HEK293 (cell line): Measurements from ENCODE around the gene TRIM26.
A peak's percentile ranks its signal among the peaks of the same experiment; 100 is the strongest.

Experiments
- BCL11A ChIP-seq: fragments of 450-650 bp; formaldehyde crosslinking; IDR thresholded peaks from 2 replicates; pipeline ENCODE4 v1.5.1; 2016; ENCODE audit warnings: low read depth, missing biosample characterization, missing genetic modification characterization
- BCL11B ChIP-seq: fragments of 450-650 bp; formaldehyde crosslinking; IDR thresholded peaks from 2 replicates; pipeline ENCODE4 v1.5.1; 2016; ENCODE audit warnings: low read depth, missing biosample characterization, missing genetic modification characterization
- BCL6B ChIP-seq: fragments of 450-650 bp; formaldehyde crosslinking; IDR thresholded peaks from 2 replicates; pipeline ENCODE4 v1.5.1; 2017; ENCODE audit warnings: missing biosample characterization, missing genetic modification characterization
- FEZF1 ChIP-seq: fragments of 450-650 bp; formaldehyde crosslinking; IDR thresholded peaks from 2 replicates; pipeline ENCODE4 v1.5.1; 2016; ENCODE audit warnings: missing biosample characterization, missing genetic modification characterization
- GFI1B ChIP-seq: fragments of 450-650 bp; formaldehyde crosslinking; IDR thresholded peaks from 2 replicates; pipeline ENCODE4 v1.5.1; 2016; ENCODE audit warnings: missing biosample characterization, missing genetic modification characterization
- MEIS1 ChIP-seq: sonication (generic); formaldehyde crosslinking; IDR thresholded peaks from 2 replicates; pipeline ENCODE4 v1.8.1; 2022; ENCODE audit warnings: missing genetic modification reagents, mild to moderate bottlenecking, borderline replicate concordance
- PBX3 ChIP-seq: sonication (generic); formaldehyde crosslinking; IDR thresholded peaks from 2 replicates; pipeline ENCODE4 v1.8.1; 2022; ENCODE audit warnings: mild to moderate bottlenecking, moderate library complexity, missing genetic modification reagents
- RBAK ChIP-seq: fragments of 450-650 bp; formaldehyde crosslinking; IDR thresholded peaks from 2 replicates; pipeline ENCODE4 v1.5.1; 2016; ENCODE audit warnings: missing biosample characterization, missing genetic modification characterization
- REST ChIP-seq: fragments of 450-650 bp; formaldehyde crosslinking; IDR thresholded peaks from 2 replicates; pipeline ENCODE4 v1.5.1; 2016; ENCODE audit warnings: missing biosample characterization, missing genetic modification characterization
- SCRT1 ChIP-seq: fragments of 450-650 bp; formaldehyde crosslinking; IDR thresholded peaks from 2 replicates; pipeline ENCODE4 v1.5.1; 2016; ENCODE audit warnings: missing biosample characterization, missing genetic modification characterization, borderline replicate concordance
- ZBTB48 ChIP-seq: fragments of 450-650 bp; formaldehyde crosslinking; IDR thresholded peaks from 2 replicates; pipeline ENCODE4 v1.5.1; 2016; ENCODE audit warnings: missing biosample characterization, missing genetic modification characterization
- ZNF157 ChIP-seq: fragments of 450-650 bp; formaldehyde crosslinking; IDR thresholded peaks from 2 replicates; pipeline ENCODE4 v1.5.1; 2016; ENCODE audit warnings: missing biosample characterization, missing genetic modification characterization
- ZNF23 ChIP-seq: fragments of 450-650 bp; formaldehyde crosslinking; IDR thresholded peaks from 2 replicates; pipeline ENCODE4 v1.5.1; 2016; ENCODE audit warnings: missing biosample characterization, missing genetic modification characterization, borderline replicate concordance
- ZNF239 ChIP-seq: fragments of 450-650 bp; formaldehyde crosslinking; IDR thresholded peaks from 2 replicates; pipeline ENCODE4 v1.5.1; 2016; ENCODE audit warnings: missing biosample characterization, missing genetic modification characterization
- ZNF248 ChIP-seq: fragments of 450-650 bp; formaldehyde crosslinking; IDR thresholded peaks from 2 replicates; pipeline ENCODE4 v1.5.1; 2017; ENCODE audit warnings: missing biosample characterization, missing genetic modification characterization
- ZNF366 ChIP-seq: fragments of 450-650 bp; formaldehyde crosslinking; conservative IDR thresholded peaks from 2 replicates; pipeline ENCODE4 v1.5.1; 2016; ENCODE audit warnings: missing biosample characterization, missing genetic modification characterization
- ZNF426 ChIP-seq: fragments of 450-650 bp; formaldehyde crosslinking; IDR thresholded peaks from 2 replicates; pipeline ENCODE4 v1.5.1; 2017; ENCODE audit warnings: missing biosample characterization, missing genetic modification characterization, mild to moderate bottlenecking, inconsistent platforms, moderate library complexity
- ZNF529 ChIP-seq: fragments of 450-650 bp; formaldehyde crosslinking; IDR thresholded peaks from 2 replicates; pipeline ENCODE4 v1.5.1; 2017; ENCODE audit warnings: missing genetic modification characterization, missing biosample characterization; ENCODE audit not compliant: insufficient replicate concordance
- ZNF544 ChIP-seq: fragments of 450-650 bp; formaldehyde crosslinking; IDR thresholded peaks from 2 replicates; pipeline ENCODE4 v1.5.0; 2017; ENCODE audit warnings: missing biosample characterization, missing genetic modification characterization
- ZNF624 ChIP-seq: fragments of 450-650 bp; formaldehyde crosslinking; IDR thresholded peaks from 2 replicates; pipeline ENCODE4 v1.5.1; 2017; ENCODE audit warnings: missing biosample characterization, missing genetic modification characterization
- ZNF664 ChIP-seq: fragments of 450-650 bp; formaldehyde crosslinking; IDR thresholded peaks from 2 replicates; pipeline ENCODE4 v1.5.1; 2016; ENCODE audit warnings: missing biosample characterization, missing genetic modification characterization
- ZNF785 ChIP-seq: fragments of 450-650 bp; formaldehyde crosslinking; IDR thresholded peaks from 2 replicates; pipeline ENCODE4 v1.5.1; 2016; ENCODE audit warnings: missing biosample characterization, missing genetic modification characterization
- ZNF830 ChIP-seq: fragments of 450-650 bp; IDR thresholded peaks from 2 replicates; pipeline ENCODE4 v1.5.0; 2018; ENCODE audit warnings: missing biosample characterization, missing genetic modification characterization, low read depth, mild to moderate bottlenecking, moderate library complexity
- ZSCAN5A ChIP-seq: fragments of 450-650 bp; formaldehyde crosslinking; IDR thresholded peaks from 2 replicates; pipeline ENCODE4 v1.5.1; 2016; ENCODE audit warnings: missing biosample characterization, missing genetic modification characterization
- TF ChIP-seq, protein P1 (sequence below): fragments of 450-650 bp; formaldehyde crosslinking; IDR thresholded peaks from 2 replicates; pipeline ENCODE4 v1.5.1; 2016; ENCODE audit warnings: missing biosample characterization, missing genetic modification characterization
- TF ChIP-seq, protein P2 (sequence below): fragments of 450-650 bp; formaldehyde crosslinking; IDR thresholded peaks from 2 replicates; pipeline ENCODE4 v1.5.1; 2016; ENCODE audit warnings: missing biosample characterization, missing genetic modification characterization
- TF ChIP-seq, protein P3 (sequence below): fragments of 450-650 bp; formaldehyde crosslinking; IDR thresholded peaks from 2 replicates; pipeline ENCODE4 v1.5.1; 2016; ENCODE audit warnings: missing biosample characterization, missing genetic modification characterization

The TRIM26 gene

GRCh38 chr6:30212865-30213666, at the start of gene TRIM26 (continued):
- TF ChIP-seq ZNF544 (tag by site-specific recombination) (no peak), ZNF664 (tag by site-specific recombination) (no peak), MEIS1 (CRISPR knock-in tag) (no peak), ZNF624 (tag by site-specific recombination) (no peak), BCL11A (tag by site-specific recombination) (no peak), ZNF157 (no peak), ZNF426 (tag by site-specific recombination) (no peak), ZNF248 (tag by site-specific recombination) (no peak), BCL11B (tag by site-specific recombination) (peak; percentile 52; the same call in 1 of the 2 replicates), FEZF1 (no peak), ZNF785 (no peak), BCL6B (tag by site-specific recombination) (no peak), GFI1B (tag by site-specific recombination) (peak; percentile 79), SCRT1 (no peak; the same call in 1 of the 2 replicates), REST (tag by site-specific recombination) (no peak), PBX3 (CRISPR knock-in tag) (peak; percentile 90), ZBTB48 (tag by site-specific recombination) (peak; percentile 52), ZSCAN5A (no peak), ZNF366 (tag by site-specific recombination) (peak; percentile 66), ZNF529 (tag by site-specific recombination) (no peak), ZNF23 (no peak), ZNF830 (no peak), ZNF239 (tag by site-specific recombination) (no peak), RBAK (tag by site-specific recombination) (no peak)
- TF ChIP-seq, protein P1, sequence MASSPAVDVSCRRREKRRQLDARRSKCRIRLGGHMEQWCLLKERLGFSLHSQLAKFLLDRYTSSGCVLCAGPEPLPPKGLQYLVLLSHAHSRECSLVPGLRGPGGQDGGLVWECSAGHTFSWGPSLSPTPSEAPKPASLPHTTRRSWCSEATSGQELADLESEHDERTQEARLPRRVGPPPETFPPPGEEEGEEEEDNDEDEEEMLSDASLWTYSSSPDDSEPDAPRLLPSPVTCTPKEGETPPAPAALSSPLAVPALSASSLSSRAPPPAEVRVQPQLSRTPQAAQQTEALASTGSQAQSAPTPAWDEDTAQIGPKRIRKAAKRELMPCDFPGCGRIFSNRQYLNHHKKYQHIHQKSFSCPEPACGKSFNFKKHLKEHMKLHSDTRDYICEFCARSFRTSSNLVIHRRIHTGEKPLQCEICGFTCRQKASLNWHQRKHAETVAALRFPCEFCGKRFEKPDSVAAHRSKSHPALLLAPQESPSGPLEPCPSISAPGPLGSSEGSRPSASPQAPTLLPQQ, result peak; percentile 82
- TF ChIP-seq, protein P2, sequence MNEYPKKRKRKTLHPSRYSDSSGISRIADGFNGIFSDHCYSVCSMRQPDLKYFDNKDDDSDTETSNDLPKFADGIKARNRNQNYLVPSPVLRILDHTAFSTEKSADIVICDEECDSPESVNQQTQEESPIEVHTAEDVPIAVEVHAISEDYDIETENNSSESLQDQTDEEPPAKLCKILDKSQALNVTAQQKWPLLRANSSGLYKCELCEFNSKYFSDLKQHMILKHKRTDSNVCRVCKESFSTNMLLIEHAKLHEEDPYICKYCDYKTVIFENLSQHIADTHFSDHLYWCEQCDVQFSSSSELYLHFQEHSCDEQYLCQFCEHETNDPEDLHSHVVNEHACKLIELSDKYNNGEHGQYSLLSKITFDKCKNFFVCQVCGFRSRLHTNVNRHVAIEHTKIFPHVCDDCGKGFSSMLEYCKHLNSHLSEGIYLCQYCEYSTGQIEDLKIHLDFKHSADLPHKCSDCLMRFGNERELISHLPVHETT (tag by site-specific recombination), result 0 out of 2 replicates have a peak, but pooled peaks have one; percentile 52
- TF ChIP-seq, protein P3, sequence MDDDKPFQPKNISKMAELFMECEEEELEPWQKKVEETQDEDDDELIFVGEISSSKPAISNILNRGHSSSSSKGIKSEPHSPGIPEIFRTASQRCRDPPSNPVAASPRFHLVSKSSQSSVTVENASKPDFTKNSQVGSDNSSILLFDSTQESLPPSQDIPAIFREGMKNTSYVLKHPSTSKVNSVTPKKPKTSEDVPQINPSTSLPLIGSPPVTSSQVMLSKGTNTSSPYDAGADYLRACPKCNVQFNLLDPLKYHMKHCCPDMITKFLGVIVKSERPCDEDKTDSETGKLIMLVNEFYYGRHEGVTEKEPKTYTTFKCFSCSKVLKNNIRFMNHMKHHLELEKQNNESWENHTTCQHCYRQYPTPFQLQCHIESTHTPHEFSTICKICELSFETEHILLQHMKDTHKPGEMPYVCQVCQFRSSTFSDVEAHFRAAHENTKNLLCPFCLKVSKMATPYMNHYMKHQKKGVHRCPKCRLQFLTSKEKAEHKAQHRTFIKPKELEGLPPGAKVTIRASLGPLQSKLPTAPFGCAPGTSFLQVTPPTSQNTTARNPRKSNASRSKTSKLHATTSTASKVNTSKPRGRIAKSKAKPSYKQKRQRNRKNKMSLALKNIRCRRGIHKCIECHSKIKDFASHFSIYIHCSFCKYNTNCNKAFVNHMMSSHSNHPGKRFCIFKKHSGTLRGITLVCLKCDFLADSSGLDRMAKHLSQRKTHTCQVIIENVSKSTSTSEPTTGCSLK (tag by site-specific recombination), result no peak
